GM06990 (cell line): Measurements from ENCODE around the gene TBC1D10B.

Experiments used
- DNase-seq: peaks from one replicate; pipeline ENCODE4 v3.0.0-alpha.2; 2011; ENCODE audit not compliant: insufficient read length; ENCODE audit errors: extremely low read depth
- H3K27me3 ChIP-seq: replicated peaks from 2 replicates; pipeline ENCODE4 v1.6.0; 2011; ENCODE audit warnings: low read length; ENCODE audit not compliant: control insufficient read depth, insufficient read depth
- H3K36me3 ChIP-seq: 2 replicates; pipeline ENCODE4 v1.5.1; 2011; ENCODE audit warnings: low read length; ENCODE audit not compliant: control insufficient read depth, insufficient read depth
- H3K4me3 ChIP-seq: replicated peaks from 2 replicates; pipeline ENCODE4 v1.5.1; 2011; ENCODE audit warnings: low read depth, mild to moderate bottlenecking, control low read depth, low read length
- CTCF ChIP-seq: IDR thresholded peaks from 2 replicates; pipeline ENCODE4 v1.5.1; 2011; ENCODE audit warnings: low read length, control low read depth, mild to moderate bottlenecking, inconsistent platforms; ENCODE audit not compliant: insufficient read depth, poor library complexity, severe bottlenecking

Gene TBC1D10B

DNA sequence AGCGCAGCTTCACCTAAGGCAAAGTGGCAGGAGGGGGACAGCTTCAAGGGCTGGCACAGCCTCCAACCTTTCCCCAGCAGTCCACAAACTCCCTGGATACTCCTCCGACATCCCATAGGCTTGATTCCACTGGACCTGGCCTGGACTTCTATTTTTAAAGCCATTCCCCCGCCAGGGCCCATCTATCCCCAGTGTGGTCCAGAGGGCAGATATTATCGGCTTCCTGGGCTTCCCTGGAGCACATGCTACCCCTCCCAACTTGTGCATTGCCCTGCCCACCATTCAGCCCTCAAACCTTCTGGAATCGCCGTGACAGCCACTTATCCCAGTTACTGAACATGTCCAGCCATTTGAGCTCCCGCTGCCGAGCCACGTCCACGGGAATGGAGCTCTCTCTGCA, 5.1 kb downstream of the TBC1D10B start:
- no peaks in the 10 kb centered on the region for H3K27me3 ChIP-seq
- TF ChIP-seq CTCF = no peak
- peaks cover 8% of the 10 kb centered on the region for H3K36me3 ChIP-seq
- DNase-seq = no peak
- no peak overlapping the region for H3K4me3 ChIP-seq

GRCh38 chr16:30361180-30361579, 9.1 kb downstream of the TBC1D10B start:
- no peak for DNase-seq
- TF ChIP-seq CTCF = no peak
- H3K36me3 ChIP-seq = peaks cover 19% of the 10 kb centered on the region
- H3K27me3 ChIP-seq = no peaks in the 10 kb centered on the region
- H3K4me3 ChIP-seq = no peak overlapping the region

- DNase-seq = no peak
- H3K36me3 ChIP-seq = peaks cover 14% of the 10 kb centered on the region
- no peak overlapping the region for H3K4me3 ChIP-seq
- TF ChIP-seq CTCF = no peak
- no peaks in the 10 kb centered on the region for H3K27me3 ChIP-seq
Observed at GRCh38 chr16:30359871-30360170, 10.5 kb downstream of the TBC1D10B start.

GRCh38 chr16:30358990-30359870, 11.1 kb downstream of the TBC1D10B start:
- Histone ChIP-seq H3K27me3 (no peaks in the 10 kb centered on the region), H3K4me3 (no peak overlapping the region), H3K36me3 (peaks cover 11% of the 10 kb centered on the region)
- no peak for TF ChIP-seq CTCF
- DNase-seq = no peak

GRCh38 chr16:30358577-30358936, 11.7 kb downstream of the TBC1D10B start:
- peaks cover 11% of the 10 kb centered on the region for H3K36me3 ChIP-seq
- no peak overlapping the region for H3K4me3 ChIP-seq
- no peak for DNase-seq
- no peaks in the 10 kb centered on the region for H3K27me3 ChIP-seq
- no peak for TF ChIP-seq CTCF
